HTERT RPE-1 (cell line): ENCODE data around the gene CSF1R.
"Not testable (repeated sequence)": the region's sequence is repeated elsewhere in the genome, so short reads cannot be mapped to it uniquely, and the experiment has no call there.

Experiments
- in situ Hi-C: fragments of 300-500 bp; cut with MboI; formaldehyde crosslinking; loops from 4 replicates; pipeline ENCODE4 v1.14.3; 2020; ENCODE audit warnings: low sequenced_read_pairs

CSF1R gene

DNA sequence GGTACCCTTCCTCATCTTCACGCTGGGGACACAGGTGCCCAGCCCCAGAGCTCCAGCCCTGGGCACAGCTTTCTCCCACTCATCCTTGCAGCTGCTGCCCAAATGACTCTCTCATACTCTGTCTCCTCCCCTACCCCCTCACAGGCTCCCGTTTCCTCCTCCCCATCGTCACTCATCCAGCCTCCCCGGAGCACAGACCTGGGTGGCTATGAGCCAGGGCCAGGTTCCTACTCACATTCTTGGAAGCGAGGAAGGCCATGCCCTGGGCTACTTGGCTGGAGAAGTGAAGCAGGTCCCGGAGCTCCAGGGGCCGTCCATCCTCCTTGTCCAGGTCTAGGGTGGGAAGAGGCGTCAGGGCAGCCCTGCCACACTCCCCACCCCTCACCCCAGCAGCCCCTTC is 29.3 kb downstream of the CSF1R start:
- in situ Hi-C loops = no loop called here

- in situ Hi-C loops = no loop called here
Measured at GRCh38 chr5:150056075-150056443, 30.3 kb downstream of the CSF1R start.

- in situ Hi-C loops = no loop called here
Measured at GRCh38 chr5:150055326-150056074, 30.9 kb downstream of the CSF1R start.

DNA sequence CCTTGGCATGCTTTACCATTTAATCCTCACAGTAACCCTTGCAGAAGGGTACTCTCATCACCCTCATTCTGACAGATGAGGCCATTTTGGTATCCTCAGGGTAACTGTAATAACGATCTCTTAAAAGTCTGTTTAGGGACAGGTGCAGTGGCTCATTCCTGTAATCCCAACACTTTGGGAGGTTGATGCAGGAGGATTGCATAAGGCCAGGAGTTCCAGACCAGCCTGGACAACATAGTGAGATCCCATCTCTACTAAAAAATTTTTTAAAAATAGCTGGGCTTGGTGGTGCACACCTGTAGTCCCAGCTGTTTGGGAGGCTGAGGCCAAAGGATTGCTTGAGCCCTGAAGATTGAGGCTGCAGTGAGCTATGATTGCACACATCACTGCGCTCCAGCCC is 31.8 kb downstream of the CSF1R start:
- in situ Hi-C loops = no loop called here

GRCh38 chr5:150053713-150054392 is 32.5 kb downstream of the CSF1R start:
- in situ Hi-C loops = no loop called here

GRCh38 chr5:150052956-150053712 is 33.2 kb downstream of the CSF1R start:
- in situ Hi-C loops = no loop called here

- in situ Hi-C loops = no loop called here
Measured at GRCh38 chr5:150052226-150052955, 34.0 kb downstream of the CSF1R start.

- in situ Hi-C loops = no loop called here
Measured at GRCh38 chr5:150051657-150052195, 34.6 kb downstream of the CSF1R start.

DNA sequence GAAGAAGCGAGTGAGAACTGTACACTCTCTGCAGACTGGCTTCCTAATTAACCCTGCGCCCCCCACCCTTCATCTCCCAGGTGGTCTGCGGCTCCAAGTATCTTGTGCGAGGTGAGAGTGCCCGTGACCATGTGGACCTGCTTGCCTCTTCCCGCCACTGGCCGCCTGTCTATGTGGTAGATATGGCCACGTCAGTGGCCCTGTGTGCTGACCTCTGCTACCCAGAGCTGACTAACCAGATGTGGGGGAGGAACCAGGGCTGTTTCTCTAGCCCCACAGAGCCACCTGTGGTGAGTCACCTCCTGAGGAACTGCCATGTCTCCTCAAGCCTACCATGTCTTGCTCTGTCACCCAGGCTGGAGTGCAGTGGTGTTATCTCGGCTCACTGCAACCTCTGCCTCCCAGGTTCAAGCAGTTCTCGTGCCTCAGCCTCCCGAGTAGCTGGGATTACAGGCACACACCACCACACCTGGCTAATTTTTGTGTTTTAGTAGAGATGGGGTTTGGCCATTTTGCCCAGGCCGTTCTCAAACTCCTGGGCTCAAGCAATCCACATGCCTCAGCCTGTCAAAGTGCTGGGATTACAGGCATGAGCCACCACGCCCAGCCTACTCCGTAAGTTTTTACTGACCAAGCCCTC is 36.1 kb downstream of the CSF1R start:
- in situ Hi-C loops = not testable (repeated sequence)

DNA sequence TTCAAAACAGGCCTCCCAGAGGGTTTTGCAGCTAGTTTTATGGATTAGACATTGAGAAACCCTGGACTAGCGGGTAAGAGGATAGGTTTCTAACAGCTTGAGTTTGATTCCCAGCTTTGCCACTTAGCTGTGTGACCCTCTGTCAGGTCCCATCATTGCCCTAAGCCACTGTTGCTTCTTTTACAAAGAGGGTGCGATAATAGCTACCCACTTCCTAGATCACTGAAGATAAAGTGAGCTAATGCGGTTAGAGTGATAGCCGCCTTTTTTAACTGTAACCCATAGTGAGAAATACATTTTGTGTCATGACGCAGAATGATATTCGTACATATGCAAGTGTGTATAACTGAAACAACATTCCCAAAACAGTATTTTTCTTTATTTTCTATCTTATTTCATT is 40.3 kb downstream of the CSF1R start:
- in situ Hi-C loops = no loop called here

DNA sequence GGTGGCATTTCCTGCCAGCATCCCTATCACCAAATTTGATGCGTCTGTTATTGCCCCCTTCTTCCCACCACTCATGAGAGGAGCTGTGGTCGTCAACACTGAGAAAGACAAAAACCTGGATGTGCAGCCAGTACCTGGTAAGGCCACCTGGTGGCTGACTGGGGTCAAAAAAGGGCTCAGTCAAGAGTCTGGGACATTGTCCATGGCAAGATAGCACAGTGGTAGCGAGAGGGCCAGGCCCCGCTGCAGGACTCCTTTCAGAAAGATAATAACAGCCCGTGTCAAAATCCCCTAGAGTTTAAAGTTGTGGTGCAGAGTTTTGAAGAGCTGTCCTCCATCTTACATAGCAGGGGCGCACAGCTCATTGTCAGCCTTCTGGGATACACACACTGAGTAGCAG is 40.8 kb downstream of the CSF1R start:
- in situ Hi-C loops = no loop called here

GRCh38 chr5:150044712-150045111 is 41.6 kb downstream of the CSF1R start:
- in situ Hi-C loops = no loop called here

GRCh38 chr5:150044329-150044681 is 42.0 kb downstream of the CSF1R start:
- in situ Hi-C loops = no loop called here

GRCh38 chr5:150043657-150044328 is 42.6 kb downstream of the CSF1R start:
- in situ Hi-C loops = no loop called here

- in situ Hi-C loops = no loop called here
Measured at GRCh38 chr5:150042459-150042858, 43.9 kb downstream of the CSF1R start.

DNA sequence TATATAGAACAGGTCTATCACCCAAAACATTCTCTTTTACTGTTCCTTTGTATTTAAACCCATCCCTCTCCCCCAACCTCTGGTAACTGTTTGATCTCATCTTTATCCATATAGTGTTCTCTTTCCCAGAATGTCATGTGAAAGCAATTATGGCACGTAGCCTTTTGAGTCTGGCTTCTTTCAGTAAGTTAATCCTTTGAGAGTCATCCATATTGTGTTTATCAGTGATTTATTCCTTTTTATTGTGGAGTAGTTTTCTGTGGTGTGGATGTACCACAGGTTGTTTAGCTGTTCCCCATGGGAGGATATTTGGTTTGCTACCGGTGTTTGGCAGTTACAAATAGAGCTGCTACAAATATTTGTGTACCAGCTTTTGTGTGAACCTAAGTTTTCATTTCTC is 47.8 kb downstream of the CSF1R start:
- in situ Hi-C loops = no loop called here

DNA sequence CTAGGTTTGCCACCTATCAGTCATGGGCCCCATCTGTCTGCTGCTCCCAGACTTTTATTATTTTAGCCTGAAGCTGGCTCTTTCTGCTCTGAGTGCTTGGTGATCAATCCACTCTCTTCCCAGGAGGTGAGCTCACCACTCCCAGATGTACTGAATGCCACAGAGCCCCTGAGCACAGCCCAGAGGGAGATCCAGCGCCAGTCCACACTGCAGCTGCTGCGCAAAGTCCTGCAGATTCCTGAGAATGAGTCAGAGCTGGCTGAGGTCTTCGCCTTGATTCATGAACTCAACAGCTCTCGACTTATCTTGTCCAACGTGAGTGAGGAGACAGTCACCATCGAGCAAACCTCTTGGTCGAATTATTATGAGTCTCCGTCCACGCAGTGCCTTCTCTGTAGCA is 49.8 kb downstream of the CSF1R start:
- in situ Hi-C loops = no loop called here

- in situ Hi-C loops = no loop called here
Measured at GRCh38 chr5:150035139-150035895, 51.0 kb downstream of the CSF1R start.

DNA sequence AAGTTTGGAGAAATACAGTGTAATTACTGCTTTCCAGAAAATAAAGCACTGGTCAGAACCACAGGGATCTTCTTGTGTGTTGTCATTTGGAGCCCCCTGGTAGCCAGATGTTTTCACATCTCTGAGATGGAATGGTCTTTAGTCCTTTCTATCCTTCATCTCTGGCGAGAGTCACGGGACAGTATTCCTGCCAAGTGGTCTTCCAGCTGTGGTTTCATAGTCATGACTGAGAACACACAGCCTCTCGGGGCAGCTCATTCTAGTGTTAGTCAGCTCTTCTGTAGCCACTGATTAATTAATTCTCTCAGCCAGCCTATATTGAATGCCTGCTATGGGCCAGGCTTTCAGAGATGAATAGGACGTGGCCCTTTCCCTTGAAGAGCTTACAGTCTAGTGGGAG is 51.7 kb downstream of the CSF1R start:
- in situ Hi-C loops = no loop called here
